CD4-positive, alpha-beta T cell treated with Interleukin-6 at 100 ng/mL for 8 hours (primary cell): ENCODE measurements around the gene VAMP3.
"Not testable (repeated sequence)": the region's sequence is repeated elsewhere in the genome, so short reads cannot be mapped to it uniquely, and the experiment has no call there.

Experiments
- DNase-seq: peaks from one replicate; pipeline ENCODE4 v3.0.0-alpha.2; 2020; ENCODE audit warnings: mixed read lengths, low spot score

The VAMP3 gene

DNA sequence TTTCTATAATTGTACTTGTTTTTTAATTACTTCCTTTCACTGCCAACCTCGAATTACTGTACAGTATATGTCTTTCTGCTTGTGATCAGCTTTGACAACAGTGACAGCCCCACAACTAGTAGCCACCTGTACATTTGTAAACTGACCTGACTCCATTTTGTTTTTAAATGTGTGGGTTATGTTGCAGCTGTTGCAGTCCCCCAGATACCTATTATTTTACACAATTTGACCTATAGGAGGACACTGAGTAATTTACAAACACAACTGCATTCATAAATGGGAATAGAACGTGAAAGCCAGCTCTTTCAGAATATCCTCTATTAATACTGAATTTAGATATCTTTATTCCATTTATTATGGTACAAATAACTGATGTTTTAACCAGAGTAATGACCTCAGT, 2.5 kb upstream of the VAMP3 start:
- no peak for DNase-seq

DNA sequence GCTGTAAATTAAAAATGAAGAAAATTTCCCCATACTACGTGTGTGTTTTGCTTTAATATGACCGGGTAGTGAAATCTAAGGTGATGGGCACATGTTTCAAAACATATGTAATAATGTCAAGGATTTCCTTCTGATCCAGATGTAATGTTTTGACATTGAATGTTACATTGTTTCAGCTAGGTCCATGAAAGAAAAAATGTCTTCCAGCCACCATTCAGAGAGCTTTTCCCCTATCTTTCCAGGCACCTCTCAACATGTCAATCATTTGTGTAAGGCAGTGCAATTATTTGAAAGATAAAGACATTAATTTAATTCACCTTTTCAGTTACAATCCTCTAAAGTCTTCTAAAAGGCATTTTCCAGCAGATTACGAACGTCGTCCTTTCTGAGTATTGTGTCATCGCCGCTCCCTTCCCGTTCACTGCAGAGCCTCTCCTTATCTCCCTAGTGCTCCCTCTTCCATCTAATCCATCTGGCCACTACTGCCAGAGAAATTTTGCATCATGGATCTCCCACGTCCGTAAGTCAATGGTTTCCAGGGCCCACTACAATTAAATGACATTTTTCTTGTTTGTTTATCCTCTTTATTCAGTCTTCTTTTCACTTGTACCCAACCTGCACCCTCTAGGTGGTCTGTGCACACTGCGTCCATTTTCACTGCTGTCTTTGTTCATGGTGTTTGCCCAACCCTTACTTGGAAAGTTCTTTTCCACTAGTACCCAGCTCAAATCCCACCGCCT, 1.3 kb upstream of the VAMP3 start:
- no peak for DNase-seq

DNA sequence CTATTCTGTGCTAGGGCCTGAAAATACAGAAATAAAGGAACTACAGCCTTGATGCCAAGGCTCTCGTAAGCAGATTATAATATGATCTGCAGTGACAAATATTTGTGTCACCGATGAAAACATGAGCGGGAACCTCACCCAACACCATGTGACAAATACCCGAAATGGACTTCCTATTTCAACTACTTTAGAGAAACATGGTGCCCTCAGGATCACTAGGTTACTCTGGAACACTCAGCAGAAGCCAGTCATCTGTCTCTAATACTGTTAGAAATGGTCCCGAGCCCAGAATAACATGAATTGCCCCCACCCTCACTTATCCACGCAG, 463 bp upstream of the VAMP3 start:
- no peak for DNase-seq

DNA sequence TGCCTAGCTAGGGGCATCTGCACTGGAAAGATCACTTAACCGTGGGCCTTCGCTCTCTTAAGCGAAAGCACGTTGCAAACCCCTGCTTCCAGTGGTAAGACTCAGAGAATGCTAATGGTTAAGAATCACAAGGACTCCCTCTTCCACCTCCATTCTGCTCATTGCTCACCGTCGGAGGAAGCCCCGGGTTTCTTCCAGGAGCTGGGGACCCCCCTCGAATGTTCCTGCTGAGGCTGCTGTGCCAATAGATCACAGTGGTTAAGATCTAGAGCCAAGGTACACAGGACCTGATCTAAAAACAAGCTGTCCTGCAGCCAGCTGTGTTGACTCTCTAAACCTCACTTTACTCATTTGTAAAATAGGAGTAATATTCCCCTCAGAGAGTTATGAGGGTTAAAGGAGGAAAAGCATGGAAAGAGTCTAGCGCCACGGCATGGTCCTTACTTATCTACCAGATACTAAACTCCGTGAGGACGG, 765 bp downstream of the VAMP3 start:
- DNase-seq, result no peak

DNA sequence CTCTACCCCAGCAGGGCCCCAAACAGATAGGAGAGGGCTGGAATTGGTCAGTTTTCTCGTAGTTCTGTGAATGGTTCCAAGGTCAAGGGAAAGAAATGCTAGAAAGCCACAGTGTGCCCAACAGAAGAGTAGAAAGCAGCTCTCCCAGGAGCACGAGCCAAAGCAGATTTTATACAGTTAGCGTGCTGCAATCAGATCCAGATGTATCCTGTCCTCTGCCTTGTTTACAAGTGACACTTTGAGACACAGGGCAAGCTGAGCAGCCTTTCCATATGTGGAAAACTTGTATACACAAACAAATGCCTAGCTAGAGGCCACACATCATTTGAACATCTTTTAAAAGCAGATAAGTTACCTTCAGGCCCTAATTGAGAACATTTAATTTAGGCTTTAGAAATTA, 6.5 kb downstream of the VAMP3 start:
- no peak for DNase-seq

DNA sequence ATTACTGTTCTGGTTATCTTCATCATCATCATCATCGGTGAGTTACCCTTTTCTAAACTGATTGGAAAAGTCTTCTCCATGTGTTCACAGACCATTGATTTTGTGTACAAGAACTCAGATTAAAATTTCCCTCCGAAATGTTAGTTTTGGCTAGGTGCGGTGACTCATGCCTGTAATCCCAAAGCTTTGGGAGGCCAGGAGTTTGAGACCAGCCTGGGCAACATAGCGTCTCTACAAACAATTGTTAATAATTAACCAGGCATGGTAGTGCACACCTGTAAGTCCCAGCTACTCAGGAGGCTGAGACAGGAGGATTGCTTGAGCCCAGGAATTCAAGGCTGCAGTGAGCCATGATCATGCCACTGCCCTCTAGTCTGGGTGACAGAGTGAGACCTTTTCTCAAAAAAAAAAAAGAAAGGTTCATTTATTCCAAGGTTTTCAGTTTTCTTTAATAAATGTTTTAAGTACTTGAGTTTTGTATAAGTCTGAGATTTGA, 7.1 kb downstream of the VAMP3 start:
- DNase-seq, result no peak

DNA sequence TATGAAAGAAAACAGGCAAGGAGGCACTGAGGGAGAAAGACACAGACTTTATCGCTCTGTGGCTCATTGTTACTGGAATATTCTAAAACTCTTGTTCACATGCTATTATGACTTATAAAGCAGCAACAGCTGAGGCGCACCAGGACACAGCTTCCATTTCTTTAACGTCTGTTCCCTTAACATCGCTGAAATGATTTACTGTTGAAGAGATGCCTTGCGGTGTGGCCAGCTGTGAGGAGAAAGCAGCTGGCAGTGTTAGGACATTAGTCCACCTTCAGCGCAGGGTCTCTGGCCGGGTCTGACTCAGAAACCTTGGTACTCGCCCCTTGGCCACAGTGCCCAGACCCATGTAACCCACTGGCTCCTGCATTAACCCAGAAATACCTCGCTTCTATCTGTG, 9.9 kb downstream of the VAMP3 start:
- DNase-seq, result no peak

DNA sequence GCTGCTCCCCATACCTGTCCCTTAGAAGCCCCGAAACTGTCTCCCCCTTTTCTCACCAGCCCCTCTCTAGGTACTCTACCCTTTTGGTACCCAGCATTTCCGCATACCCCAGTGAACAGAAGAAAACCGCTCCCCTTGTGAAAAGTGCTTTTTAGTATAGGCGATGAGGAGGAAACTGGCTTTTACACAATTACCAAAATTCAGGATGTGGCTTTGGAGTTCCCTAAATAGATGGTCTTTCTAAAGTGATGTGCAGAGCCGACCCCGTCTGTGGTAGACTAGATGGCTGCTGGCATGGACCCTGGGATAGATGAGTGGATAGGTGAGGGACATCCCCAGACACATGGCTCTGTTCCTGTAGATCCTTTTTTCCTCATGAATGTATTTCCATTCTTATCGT, 10.4 kb downstream of the VAMP3 start:
- no peak for DNase-seq

DNA sequence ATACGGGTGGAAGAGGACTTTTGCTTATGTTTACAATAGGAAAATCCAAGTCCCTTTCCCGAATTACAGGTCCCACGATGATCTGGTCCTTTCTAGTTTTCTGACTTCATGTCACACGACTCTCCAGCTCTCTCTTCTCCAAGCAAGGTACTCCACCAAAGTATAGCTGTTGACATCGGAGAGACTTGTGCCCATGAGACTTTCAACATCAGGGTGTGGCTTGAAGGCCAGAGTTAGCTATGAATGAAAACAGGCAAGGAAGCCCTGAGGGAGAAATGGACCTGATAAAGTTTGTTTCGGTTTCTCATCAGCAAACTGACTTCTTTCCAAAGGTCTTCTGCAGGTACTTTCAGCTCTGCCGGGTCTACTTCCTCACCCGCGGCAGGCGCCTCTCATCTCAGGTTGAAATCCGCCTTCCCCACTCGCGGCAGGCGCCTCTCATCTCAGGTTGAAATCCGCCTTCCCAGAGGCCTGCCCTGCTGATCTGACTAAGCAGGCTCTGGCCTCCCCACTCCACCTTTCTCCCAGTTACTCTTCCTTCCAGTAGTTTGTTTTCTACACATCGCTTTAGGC, 10.9 kb downstream of the VAMP3 start:
- peak; percentile 19 for DNase-seq

DNA sequence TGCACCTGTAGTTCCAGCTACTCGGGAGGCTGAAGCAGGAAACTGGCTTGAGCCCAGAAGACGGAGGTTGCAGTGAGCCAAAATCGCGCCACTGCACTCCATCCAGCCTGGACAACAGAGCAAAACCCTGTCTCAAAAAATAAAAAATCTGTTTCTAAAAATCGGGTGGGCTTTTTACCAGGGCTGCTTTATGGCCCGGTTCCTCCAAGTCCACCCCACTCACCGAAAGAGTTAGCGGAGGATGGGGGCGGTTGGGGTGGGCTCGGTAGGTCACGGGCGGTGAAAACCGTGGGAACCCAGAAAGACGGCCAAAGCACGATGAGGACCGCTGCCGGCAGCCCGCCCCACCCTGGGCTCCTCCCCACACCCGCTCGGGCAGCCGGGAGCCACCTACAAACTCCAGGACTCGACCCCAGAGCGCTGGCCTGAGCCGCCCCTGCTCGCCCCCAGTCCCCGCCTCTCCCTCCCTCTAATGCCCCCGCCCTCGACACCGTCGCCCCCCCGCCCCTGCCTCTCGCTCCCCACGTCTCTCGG, 12.1 kb downstream of the VAMP3 start:
- no peak for DNase-seq

DNA sequence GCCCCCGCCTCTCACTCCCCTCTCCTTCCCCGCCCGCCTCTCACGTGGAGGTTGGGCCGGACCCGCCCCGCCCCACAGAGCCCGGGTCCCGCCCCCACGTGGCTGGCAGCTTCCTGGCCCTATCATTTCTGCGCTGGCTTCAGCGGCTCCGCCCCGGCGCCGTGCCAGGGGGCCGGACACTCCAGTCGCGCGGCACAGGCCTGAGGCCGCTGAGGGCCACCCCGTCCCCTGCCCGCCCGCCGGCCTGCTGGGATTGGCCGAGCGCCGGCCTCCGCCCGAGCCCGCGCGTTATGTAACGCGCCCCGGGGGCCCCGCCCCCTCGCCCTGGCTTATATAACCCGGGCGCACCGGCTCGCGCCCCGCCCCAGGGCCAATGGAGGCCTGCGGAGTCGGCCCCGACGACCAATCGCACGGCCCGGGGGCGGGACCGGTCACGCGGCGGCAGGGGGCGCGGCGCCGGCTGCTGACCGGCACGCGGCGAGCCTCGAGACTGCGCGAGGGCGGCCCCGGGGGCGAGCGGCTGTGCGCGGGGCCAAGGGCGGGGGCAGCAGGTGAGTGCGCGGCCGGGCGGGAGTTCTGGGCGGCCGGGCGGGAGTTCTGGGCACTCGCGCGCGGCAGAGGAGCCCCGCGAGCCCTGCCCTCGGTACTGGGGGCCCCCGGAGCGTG, 12.9 kb downstream of the VAMP3 start, which contains the start of gene PER3:
Gene PER3 (plus strand): TSS at position 466 of the 666 bp plus-strand sequence. CDS start 587 bp downstream, outside the sequence.
- DNase-seq, result peak; percentile 88

DNA sequence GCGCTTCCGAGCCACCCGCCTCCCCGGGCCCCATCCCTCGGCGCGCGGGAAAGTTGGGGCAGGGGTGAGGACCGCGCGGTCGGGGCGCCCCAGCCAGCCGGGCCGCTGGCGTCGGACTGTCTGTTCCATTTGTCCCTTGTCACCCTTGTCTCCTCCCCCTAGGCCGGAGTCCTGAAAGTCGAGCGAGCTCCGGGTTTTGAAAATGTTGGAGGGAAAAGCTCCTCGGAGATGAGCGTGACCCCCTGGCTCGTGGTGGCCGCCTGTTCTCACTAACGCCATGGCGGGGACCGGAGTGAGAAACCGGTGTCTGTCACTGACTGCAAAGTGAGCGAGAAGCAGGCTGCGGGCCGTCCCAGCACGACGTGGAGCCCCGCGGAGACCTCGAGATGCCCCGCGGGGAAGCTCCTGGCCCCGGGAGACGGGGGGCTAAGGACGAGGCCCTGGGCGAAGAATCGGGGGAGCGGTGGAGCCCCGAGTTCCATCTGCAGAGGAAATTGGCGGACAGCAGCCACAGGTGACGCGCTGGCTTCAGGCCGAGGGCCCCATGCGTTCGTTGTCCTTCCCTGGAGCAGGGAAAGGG, 13.5 kb downstream of the VAMP3 start:
- no peak for DNase-seq

DNA sequence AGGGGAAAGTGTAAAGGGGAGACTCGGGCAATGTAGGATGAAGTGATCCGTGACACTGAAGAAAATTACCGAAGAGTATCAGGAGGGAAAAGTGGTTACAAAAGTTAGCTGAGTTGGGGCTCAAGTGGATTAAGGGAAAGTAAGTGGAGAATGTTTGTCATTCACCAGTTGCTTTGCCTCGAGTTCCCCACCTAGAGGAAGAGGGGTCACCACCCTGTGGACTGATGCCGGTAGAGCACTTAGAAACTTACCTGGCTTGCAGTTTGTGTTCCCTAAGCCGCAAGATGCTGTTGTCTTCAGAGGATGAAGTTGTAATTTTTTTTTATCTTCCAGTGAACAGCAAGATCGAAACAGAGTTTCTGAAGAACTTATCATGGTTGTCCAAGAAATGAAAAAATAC, 14.0 kb downstream of the VAMP3 start:
- DNase-seq, result no peak

DNA sequence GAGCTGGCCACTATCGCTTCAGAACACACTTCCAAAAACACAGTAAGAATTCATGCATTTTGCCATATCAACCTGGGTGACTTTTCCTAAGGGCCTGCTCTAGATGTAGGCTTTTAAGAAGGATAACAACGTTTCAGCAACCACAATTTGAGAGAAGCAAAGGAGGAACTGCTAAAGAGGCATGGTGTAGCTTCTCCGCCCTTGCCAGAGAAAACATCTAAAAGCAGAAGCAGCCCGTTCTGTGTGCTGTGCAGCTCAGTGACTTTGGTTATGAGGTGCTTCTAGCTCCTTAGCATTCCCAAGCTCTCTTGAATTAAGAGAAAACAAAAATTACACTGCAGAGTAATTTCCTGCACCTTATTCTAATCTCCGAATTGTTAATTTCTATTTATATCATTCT, 15.7 kb downstream of the VAMP3 start:
- DNase-seq, result no peak

DNA sequence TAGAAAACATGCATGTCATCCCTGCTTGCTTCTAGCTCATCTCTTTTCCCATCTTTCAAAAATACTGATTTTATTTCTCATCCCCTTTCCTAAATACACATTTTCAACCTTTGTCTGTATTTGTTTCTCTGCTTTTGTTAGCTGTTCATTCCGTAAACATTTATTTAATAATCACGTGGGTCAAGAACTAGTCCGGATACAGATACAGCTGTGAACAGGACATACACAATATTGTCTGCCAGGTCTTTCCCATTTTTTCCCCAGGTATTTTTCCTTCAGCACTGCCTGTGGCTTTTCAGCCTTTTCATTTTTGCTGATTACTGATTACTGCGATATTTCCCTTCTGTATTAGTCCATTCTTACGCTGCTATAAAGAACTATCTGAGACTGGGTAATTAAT, 18.7 kb downstream of the VAMP3 start:
- DNase-seq, result no peak

DNA sequence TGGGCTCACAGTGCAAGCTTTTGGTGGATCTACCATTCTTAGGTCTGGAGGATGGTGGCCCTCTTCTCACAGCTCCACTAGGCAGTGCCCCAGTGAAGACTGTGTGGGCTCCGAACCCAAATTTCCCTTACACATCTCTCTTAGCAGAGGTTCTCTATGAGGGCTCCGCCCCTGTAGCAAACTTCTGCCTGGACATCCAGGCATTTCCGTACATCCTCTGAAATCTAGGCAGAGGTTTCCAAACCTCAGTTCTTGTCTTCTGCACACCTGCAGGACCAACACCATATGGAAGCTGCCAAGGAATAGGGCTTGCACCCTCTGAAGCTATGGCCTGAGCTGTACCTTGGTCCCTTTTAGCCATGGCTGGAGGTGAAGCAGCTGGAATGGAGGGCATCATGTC, 19.9 kb downstream of the VAMP3 start:
- not testable (repeated sequence) for DNase-seq

DNA sequence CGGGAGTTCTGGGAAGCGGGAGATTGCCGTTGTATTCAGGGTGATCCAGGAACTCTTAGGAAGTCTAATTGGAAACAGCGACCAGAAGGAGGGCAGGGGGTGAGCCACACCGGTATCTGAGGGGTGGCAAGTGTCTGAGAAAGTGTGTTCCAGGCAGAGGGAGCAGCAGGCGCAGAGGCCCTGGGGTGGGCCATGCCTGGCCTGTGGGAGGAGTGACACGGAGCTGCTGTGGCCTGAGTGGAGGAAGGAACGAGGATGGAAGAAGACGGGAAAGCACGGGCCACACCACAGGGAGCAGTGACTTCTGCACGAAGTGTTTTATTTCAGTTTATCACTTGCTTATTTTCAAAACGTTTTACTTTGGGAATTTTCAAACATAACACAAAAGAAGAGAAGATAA, 24.3 kb downstream of the VAMP3 start:
- DNase-seq, result no peak

DNA sequence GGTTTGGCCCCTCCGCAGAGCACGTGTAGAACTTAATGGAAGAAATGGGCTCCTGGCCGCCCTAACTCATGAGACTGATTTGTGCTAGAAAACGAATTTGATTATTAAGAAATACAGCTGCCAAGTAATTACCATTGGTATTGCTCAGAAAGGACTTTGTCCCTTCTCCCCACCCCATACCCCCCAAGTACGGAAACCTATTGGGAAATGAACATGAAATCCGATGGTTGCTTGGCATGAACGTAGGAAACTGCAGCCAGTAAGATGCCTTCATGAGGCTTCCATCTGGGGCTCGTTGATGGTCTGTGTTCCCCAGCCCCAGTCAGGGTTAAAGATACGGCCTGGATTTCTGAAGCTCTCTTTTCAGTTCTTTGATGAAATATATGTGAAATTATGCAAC, 34.4 kb downstream of the VAMP3 start:
- no peak for DNase-seq

DNA sequence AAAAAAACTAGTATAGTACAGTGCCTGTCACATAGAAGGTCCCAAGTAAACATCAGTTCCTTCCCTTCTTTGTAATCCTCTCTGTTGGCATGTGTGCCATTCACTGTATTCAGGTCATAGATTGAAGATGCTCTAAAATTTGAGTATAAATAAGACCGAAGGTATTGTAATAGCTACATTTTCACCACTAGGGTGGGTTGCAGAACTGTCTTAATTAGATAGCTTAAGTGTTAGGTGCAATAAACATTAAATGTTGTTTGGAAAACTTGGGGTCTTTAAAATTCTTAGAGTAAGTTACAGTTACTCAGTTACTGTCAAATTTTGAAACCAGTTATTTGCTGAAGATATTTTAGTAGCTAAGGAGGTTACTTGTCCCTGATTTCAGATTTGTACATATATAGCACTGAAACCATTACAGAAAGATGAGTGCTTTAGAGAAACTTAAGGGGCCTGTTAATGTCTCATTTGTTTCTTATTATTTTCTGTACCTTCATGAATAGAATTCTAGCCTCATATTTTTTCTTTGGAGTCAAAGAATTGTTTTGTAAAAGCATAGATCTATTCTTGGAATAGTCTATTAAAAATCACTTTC, 37.3 kb downstream of the VAMP3 start:
- DNase-seq, result no peak

DNA sequence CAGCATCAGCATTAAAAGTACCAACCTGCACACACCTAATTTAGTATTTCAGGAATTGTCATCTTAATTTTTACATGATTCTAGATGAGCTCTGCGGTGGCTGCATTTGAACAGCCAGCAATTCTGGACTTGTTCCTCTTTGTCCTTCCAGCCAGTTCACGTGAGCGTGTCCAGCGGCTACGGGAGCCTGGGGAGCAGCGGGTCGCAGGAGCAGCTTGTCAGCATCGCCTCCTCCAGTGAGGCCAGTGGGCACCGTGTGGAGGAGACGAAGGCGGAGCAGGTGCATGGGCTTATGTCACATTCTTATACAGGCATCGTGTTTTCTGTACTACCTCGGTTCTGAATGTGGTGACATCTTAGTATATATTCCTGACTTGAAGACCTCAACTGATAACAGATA, 38.6 kb downstream of the VAMP3 start:
- DNase-seq, result no peak

DNA sequence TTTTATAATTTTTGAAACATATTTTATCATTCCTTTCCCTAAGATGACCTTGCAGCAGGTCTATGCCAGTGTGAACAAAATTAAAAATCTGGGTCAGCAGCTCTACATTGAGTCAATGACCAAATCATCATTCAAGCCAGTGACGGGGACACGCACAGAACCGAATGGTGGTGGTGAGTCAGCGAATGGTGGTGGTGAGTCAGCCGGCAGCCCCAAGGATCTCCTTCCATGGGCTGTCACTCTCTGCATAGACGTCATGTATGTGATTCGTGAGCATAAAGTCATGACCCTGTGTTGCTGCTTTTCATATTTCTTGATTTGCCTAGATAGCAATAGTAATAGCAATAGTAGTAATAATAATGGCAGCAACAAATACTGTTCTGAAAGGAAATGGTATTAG, 39.3 kb downstream of the VAMP3 start:
- no peak for DNase-seq

DNA sequence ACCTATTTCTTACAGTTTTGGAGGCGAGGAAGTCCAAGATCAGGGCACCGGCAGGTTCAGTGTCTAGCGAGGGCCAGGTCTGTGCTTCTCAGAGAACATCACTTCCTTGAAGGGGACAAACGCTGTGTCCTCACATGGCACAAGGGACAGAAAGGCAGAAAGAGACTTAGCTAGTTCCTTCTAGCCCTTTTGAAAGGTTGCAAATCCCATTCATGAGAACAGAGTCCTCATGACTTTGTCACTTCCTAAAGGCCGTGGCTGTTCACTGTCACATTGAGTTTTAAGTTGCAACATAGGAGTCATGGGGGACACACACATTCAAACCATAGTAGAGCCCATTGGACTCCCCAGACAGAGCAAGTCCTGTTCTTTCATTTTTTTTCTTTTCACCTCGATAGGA, 40.4 kb downstream of the VAMP3 start:
- no peak for DNase-seq
